Glomerular visceral epithelial cell (primary cell): ENCODE results near the gene MEGF6.
A peak's percentile ranks its signal among the peaks of the same experiment; 100 is the strongest.

Experiments used
- DNase-seq: peaks from one replicate; pipeline ENCODE4 v3.0.0-alpha.2; 2016; ENCODE audit errors: extremely low spot score

Gene MEGF6

DNA sequence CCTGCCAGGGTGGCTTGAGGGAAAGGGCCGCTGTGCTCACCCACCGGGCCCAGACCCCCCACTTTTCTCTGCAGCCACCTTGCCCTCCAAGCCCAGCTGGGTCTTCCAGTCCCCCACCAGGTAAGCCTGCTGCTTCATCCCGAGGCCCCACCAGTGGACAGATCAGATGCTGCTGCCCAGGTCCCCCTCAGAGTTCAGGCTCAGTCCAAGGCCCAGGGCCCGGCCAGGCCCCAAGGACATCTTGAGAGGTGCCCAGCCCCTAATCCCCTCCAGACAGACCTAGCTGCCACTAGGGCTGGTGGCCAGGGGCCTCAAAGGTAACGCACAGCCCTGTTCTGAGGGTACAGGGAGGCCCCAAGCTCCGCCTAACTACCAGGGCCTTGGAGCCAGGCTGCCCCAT, 58.6 kb downstream of the MEGF6 start:
- no peak for DNase-seq

DNA sequence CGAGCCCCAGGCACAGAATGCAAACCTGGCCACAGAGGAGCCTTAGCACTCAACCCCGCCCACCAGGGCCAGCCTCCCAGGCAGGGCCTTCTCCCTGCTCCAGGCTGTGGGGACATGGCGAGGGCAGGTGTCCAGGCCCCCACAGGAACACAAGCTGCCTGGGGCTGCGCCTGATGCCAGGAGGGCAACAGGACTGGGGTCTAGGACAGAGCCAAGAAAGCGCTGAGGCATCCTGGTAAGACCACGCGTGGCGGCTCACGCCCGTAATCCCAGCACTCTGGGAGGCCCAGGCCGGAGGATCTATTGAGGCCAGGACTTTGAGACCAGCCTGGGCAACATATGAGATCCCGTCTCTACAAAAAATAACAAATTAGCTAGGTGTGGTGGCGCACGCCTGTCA, 59.1 kb downstream of the MEGF6 start:
- no peak for DNase-seq

DNA sequence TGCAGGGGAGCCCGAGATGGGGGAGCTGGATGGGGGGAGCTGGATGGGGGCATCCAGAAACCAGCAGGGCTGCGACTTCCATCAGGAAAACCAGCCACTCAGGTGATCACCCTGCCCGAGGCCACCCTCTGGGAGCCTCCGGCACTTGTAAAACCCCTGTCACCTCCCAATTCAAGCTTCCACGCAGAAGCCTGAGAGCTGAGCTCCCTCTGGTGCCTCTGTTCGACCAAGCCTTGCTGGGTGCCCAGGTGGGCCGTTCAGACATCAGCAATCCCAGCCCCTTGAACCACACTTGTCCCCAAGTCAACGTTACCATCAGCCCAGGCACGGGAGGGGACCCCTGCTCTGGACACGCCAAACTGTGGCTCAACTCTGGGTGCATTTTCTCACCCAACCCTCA, 59.6 kb downstream of the MEGF6 start:
- DNase-seq: no peak

DNA sequence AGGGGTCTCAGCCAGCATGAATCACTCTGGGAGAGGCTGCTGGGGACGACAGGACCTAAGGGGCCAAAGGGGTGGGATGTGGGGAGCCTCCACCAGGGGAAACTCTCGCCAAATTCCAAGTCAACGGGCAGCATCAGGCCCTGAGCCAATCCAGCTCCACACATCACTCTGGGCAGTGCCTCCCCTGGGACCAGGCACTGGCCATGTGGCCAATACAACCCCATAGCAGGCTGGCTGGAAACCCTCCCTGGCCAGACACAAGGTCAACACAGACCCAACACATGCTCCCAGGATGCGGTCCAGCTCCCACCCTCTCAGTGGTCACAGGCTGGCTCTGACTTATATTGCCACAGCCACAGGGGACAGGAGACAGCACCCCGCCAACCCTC, 60.0 kb downstream of the MEGF6 start:
- no peak for DNase-seq

DNA sequence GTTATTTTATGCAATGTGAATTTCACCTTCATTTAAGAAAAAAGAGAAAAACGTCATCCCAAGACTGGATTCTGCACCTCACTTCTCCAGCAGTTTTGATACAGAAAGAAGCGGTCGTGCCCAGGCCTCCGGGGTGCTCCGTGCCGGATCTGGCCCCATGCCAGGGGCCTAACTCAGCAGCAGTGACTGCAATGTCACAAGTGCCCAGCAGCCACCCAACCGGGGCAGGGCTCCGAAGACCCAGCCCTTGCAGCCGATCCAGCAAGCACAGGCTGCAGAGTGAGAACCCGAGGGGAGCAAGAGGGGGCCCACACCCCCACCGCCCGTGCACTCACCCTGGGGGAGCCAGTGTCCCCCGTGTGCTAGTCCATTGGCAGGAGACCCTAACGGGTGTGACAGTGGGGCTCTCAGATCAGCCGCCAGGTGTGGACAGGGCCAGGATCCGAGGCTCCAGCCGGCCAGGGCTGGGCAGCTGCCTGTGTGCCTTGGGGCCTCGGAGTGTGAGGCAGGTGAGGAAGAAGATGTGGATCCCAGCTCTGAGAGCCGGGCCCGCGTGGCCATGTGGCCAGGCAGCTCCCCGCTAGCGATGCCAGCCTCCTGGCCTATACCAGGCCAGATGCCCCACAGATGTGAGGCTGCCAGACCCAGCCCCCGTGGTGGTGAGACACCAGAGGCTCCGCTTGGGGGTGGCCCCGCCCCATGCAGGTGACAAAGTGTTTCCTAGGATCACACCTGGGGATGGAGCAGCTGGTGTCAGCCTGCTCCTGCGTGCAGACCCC, 60.6 kb downstream of the MEGF6 start:
- DNase-seq: no peak

DNA sequence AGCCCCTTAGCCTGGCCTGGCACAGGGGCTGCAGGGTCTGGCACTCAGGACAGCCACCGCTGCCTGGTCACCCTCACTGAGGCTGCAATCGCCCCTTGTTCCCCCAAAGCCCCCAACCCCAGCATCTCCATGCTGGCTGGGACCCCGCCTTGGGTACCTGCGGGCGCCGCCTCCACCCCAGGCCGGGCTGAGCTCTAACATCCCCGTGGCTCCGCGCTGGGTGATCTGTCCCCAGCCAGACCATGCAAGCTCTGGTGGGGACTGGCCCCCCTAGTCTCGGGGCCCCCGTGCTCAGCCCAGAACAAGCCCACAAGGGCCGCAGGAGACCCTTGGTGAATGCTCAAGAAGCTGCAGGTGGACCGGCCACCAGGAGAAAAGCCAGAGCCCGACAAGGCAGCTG, 62.4 kb downstream of the MEGF6 start:
- DNase-seq: no peak

DNA sequence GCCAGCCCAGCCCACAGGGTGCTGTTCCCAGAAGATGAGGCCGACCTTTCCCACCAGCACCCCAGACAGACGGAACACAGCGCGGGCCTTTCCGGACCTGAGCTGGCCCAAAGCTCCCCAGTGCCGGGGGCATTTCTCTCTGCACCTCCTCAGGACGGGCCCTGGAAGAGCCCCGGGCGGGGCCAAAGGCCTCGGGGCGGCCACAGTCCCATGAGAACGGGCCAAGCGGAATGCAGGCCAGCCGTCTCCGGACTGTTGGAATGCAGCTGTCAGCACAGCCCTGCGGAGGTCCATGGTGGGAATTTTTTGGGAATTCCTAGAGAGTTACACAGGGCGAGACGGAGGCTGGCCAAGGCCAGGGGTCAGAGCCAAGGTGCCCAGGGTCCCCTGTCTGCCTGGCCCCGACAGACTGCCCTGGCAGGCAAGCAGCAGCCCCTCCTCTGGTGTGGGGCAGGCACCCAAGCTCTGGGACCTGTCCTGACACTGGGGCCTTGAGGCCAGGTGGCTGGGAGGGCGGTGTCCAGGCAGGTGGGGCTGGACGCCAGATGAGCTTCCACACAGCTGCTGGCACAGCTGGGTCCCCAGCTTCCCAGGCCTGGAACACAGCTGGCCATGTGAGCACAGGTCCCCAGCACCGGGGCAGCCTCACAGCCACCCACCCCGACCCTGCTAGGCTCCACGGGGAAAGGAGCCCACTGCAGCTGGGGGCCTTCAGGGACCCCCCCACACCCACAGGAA, 63.0 kb downstream of the MEGF6 start:
- peak; percentile 69 for DNase-seq

DNA sequence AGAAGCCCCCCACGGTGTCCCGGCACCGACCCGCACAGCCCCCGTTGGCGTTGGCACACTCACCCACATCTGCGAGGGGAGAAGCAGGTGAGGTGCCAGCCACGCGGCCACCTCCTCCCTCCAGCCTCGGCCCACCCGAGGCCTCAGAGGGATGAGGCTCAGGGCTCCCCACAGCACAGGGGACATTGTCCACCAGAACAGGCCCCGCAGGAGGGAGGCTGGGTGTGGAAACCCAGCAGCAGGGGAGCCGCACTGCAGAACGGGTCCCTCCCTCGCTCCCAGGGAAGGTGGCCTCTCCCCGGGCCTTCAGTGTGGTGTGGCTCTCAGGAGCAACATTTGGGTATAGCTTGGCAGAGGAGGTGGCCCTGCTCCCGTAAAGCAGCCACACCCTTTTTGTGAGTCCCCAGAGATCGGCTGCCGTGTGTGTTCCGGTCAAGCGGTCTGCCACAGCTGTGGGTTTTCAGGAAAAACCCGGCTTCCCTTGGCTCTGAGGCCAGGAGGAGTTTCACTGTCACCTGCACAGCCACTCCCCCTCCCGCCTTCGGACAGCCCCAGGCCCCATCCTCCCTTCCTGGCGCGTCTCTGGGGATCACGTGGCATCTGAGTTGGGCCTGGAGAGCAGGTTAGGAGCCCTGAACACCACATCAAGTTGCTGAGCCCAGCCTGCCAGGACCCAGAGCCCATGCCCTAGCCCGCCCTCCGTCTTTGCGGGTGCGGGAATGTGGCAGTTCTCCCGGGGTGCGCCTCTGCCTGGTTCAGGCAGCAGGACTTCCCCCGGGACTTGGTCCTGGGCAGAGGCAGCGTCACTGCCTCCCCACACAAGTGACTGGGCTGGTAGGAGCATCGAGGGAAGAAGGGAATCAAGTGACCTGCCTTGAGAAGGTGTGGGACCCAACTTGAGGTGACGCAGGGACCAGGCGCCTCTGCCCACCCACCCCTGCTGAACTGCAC, 64.0 kb downstream of the MEGF6 start:
- DNase-seq: peak; percentile 63

DNA sequence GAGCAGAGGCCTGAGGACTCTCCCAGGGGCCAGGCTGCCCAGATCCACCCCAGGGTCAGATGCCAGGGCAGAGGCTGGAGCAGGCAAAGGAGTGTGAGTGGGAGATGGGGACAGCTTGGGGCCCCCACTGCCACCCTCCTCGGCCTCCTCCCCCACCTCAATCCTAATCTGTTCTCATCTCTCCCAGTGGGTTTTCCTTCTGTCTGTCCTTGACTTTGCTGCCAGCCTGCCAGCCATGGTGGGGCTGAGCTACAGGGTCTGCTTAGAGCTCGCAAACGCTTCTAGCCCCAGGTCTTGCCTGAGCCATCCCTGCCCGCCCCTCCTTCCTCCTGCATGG, 65.3 kb downstream of the MEGF6 start:
- DNase-seq: no peak

DNA sequence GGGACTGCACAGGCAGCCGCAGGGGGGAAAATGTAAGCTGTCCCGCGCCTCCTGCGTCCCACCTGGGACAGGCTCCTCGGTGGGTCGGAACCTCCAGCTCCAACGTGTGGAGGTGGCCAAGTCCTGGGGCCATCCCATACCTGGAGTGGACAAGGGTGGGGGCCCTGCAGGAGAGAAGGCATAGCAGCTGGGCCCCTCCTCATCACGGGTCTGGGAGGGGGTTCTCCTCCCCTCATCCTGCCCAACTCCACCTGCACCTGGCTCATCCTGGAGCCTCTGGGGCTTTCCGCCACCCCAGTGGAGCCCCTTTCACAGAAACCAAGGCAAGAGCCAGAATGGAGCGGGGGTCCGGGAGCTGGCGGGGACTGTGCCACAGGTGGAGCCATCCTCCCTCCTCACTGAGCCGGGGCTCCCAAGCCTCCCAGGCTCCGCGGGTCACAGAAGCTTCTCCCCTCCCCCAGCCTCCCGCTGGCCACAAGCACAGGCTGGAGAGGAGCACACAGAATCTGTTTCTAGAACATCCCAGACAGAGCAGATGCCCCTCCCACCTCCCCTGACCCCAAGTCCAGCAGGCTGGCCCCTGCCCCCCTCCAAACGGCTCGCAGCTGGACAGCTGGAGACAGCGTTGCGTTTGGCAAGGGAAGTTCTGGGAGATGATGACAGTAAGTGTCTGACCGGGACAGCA, 65.8 kb downstream of the MEGF6 start:
- DNase-seq: no peak

DNA sequence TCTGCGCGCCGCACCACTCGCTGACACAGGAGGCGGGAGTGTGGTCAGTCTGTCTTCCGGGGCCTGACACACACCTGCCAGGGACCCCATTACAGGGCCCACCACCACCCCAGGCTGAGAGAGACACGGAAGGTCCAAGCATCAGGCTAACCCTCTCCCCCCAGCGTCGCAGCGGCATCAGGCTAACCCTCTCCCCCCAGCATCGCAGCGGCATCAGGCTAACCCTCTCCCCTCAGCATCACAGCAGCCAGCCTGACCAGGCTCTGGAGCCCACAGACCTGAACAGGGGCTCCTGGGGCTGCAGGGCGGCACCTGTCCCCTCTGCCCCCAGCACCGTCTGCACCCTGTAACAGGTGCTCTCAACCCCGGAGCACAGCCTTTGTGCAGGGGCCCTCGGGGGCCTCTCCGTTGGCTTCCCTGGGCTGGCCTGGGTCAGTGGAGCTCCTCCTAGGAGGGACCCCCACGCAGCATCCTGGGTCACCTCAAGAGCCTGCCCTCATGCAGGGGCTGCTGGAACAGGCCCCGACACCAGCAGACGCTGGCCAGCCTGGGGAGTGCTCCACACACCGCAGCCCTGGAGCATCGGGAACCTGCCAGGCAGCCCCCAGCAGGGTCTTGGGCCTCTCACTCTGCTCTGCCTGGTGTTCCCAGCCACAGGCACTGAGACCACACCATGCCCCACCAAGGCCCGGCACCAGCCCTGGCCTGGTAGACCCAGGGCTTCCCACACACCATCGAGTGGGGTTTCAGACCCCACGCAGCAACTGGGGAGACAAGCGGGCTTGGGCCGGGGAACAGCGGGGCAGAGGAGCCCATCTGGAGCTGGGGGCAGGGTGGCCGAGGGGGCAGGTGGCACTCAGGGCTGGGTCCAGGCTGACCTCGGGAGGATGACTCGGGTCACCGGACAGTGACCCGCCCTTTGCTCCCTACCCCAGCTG, 67.0 kb downstream of the MEGF6 start:
- no peak for DNase-seq

DNA sequence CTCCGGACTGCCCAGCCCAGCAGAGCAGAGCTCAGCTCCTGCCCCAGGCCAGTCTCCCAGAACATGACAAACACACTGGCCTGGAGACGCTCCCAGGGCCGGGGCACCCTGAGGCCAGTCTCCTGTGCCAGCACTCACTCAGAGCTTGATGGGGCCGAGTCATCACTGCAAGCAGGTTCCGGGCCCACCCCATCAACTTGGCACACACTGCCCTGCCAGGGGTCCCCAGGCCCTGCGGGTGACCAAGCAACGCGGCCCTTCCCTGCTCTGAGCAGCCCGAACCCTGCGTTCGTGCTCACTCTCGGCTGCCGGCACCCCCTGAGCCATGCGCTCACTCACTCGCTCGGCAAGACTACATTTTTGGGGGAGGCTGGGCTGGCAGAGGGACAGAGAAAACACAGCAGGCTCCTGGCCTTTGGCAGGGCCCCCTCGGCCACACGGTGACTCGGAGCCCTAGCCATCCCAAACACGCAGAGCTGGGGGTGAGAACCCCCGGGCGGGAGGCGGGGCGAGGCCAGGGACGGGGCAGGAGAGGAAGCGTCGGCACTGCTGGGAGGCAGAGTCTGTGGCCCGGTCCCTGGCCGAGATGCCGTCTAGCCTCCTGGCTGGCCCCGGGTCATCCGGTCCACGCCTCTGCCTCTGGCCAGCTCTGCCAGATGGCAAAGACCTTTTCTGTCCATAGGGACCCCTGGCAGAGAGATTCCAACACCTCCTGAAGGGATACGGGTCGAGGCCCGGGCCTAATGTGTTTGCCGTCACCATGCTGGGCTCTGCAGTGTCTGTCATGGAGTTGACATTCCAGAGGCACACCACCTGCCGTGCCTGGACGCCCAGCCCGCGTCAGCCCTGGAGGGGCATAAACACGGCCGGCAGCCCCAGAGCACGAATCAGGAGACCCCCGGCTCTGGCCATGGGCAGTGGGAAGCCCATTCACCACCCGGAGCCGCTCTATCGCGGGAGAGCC, 68.0 kb downstream of the MEGF6 start:
- peak; percentile 90 for DNase-seq

DNA sequence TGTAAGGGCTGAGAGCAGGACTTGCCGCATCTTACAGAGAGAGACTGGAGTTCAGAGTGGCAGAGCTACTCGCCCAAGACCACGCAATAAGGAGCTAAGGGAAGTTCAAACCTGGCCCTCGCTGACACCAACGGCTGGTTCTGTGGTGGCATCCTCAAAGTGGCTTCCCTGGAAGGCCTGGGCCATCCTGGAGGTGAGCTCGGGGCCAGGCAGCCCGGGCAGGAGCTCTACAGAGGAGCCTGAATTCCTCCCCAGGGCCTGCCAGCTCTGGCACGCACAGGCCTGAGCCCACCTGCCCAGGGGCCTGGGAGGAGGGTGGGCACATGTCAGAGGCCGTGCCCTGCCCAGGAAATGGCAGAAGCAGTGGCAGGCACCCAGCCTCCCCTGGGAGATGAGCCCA, 68.6 kb downstream of the MEGF6 start:
- no peak for DNase-seq

DNA sequence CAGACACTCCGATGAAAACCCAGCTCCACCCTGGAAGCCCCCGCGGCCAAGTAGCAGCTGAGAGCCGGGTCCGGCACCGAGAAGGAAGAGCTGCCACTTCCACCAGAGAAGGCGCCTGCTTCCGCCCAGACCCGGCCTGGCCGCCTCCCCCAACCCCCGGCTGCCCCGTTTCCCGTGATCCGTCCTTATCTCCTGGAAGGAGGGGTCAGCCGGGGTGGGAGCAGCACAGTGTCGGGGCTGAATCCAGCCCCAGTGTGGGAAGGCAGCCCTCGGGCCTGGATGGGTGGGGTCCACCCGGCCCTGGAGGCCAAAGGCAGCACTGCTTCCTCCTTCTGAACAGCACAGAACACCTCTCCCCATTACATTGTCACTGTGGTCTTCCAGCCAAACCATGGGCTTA, 69.4 kb downstream of the MEGF6 start:
- DNase-seq: no peak

DNA sequence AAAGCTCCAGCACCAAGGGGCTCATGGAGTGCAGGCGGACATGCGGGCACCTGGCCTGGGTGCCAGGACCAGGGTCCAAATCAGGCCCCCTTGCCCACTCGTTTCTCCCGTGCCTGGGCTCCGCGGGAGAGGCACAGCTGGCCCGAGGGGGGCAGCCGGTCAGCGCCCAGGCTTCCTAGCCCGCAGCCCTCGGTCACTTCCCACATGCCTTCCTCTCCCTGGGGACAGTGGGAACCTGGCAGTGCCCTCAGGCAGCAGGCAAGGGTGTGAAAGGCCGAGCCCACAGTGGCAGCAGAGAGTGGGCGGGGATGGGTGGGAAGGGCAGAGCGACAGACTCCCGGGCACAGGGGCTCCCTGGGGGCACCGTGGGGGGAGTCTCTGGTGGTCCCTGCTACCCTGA, 69.8 kb downstream of the MEGF6 start:
- no peak for DNase-seq

DNA sequence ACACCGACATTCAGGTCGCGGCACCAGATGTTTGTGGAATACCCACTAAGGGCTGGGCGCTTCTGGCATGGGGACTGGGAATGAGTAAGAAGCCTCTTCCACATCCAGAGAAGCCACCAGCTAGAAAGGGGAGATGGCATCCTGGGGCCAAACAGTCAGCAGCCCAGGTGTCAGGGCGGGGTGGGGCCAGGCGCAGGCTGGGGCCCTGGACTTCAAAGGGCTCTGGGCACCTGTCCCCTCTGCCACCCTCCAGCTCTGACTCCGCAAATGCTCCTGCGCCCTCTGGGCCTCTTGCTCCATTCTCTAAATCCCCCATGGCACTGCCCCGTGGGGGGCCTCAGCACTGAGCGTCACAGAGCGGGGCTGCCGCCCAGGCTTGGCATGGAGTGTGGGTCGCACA, 70.4 kb downstream of the MEGF6 start:
- no peak for DNase-seq

DNA sequence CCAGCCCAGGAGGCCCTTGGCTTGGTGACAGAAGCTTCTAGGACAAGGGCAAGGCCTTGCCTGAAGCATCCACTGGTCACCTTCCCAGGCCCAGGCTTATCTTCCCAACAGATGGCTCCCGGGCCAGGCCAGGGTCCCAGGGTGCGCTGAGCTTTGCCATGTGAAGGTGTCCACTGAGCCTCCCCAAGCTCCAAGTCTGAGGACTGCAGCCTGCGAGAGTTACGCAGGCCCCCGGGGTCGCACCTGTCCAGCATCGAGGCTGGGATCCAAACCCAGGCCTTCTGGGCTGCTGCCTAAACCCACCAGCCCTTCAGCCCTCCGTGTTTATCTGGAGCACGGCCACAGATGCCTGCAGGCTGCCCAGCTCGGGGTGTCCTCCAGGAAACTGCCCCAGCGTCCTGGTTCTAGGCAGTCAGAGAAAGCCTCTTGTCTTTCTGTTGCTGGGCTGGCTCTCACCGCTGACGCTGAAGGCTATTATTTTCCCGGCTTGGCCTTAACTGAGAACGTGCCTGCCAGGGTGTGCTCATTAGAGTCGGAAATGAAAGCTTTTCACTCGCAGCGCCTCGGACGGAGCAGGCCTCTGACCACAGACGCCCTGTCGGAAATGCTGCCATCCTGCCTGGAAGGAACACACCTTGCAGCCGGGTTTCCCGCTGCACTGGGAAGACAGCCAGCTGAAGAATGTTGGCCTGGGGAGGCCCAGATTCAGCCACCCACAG, 71.4 kb downstream of the MEGF6 start:
- peak; percentile 29 for DNase-seq

DNA sequence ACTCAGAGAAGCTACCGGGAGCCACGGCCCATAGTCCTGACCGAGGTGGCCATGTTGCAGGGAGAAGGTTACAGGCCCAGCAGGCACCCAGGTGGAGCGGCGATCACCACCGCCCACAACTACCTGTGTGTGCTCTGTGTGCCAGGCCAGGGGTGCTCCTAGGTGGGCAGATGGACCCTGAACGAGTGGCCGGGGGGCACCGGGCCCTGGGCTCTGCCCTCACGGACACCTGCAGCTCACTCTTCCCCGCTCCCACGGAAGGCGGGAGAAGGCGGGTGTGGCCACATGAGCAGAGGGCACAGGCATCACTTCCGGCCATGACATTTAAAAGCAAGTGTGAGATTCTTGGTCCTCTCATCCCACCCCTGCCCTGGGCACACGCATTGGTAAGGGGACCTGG, 73.9 kb downstream of the MEGF6 start:
- DNase-seq: no peak
